DOHH2 (cell line): ENCODE results near the gene USB1.

Experiments
- H3F3A ChIP-seq: fragments of 200-600 bp; sonication (generic), shearing (Covaris generic); 2 replicates; pipeline ENCODE4 v1.6.0; 2016; ENCODE audit warnings: antibody characterized with exemption, mild to moderate bottlenecking; ENCODE audit not compliant: control insufficient read depth, insufficient read depth
- H3K27ac ChIP-seq: fragments of 200-600 bp; sonication (generic); 2 replicates; pipeline ENCODE4 v1.5.1; 2014; ENCODE audit warnings: low read depth, mild to moderate bottlenecking, low read length, moderate library complexity
- H3K27me3 ChIP-seq: fragments of 200-600 bp; sonication (generic); 2 replicates; pipeline ENCODE4 v1.6.1; 2014; ENCODE audit warnings: mild to moderate bottlenecking, low read length, mixed read lengths; ENCODE audit not compliant: control insufficient read depth
- H3K36me3 ChIP-seq: fragments of 200-600 bp; sonication (generic); 2 replicates; pipeline ENCODE4 v1.6.1; 2014; ENCODE audit warnings: mild to moderate bottlenecking, low read length, moderate library complexity, mixed read lengths; ENCODE audit not compliant: control insufficient read depth
- H3K4me1 ChIP-seq: fragments of 200-600 bp; sonication (generic); 2 replicates; pipeline ENCODE4 v1.6.1; 2014; ENCODE audit warnings: mild to moderate bottlenecking, low read length, mixed read lengths; ENCODE audit not compliant: control insufficient read depth
- H3K4me2 ChIP-seq: fragments of 200-600 bp; sonication (generic); 2 replicates; pipeline ENCODE4 v1.6.0; 2014; ENCODE audit warnings: mild to moderate bottlenecking, low read length, moderate library complexity
- H3K4me3 ChIP-seq: fragments of 200-600 bp; sonication (generic); 2 replicates; pipeline ENCODE4 v1.5.1; 2014; ENCODE audit warnings: mild to moderate bottlenecking, low read length, mixed read lengths
- H3K79me2 ChIP-seq: fragments of 200-600 bp; sonication (generic); 2 replicates; pipeline ENCODE4 v1.6.1; 2014; ENCODE audit warnings: mild to moderate bottlenecking, low read length, mixed read lengths; ENCODE audit not compliant: control insufficient read depth
- H3K9me2 ChIP-seq: fragments of 200-600 bp; sonication (generic); replicated peaks from 2 replicates; pipeline ENCODE4 v1.6.1; 2014; ENCODE audit warnings: mild to moderate bottlenecking, low read length, mixed read lengths; ENCODE audit not compliant: control insufficient read depth
- H3K9me3 ChIP-seq: fragments of 200-600 bp; sonication (generic); 2 replicates; pipeline ENCODE4 v1.6.1; 2014; ENCODE audit warnings: antibody characterized with exemption, low read length, mixed read lengths; ENCODE audit not compliant: control insufficient read depth, insufficient read depth
- H4K20me1 ChIP-seq: fragments of 200-600 bp; sonication (generic); 2 replicates; pipeline ENCODE4 v1.6.0; 2014; ENCODE audit warnings: low read depth, mild to moderate bottlenecking, antibody characterized with exemption, low read length, moderate library complexity; ENCODE audit not compliant: control insufficient read depth, insufficient read depth
- CTCF ChIP-seq: fragments of 200-600 bp; sonication (generic); IDR thresholded peaks from one replicate; pipeline ENCODE4 v1.5.1; 2014; ENCODE audit warnings: antibody characterized with exemption, mild to moderate bottlenecking, low read depth, low read length; ENCODE audit not compliant: poor library complexity, severe bottlenecking
- EZH2phosphoT487 ChIP-seq: fragments of 200-600 bp; sonication (generic); IDR thresholded peaks from 2 replicates; pipeline ENCODE4 v1.6.1; 2017; ENCODE audit warnings: borderline replicate concordance, mild to moderate bottlenecking, antibody characterized with exemption, low read length, moderate library complexity, mixed read lengths

USB1 gene

GRCh38 chr16:57993897-57994296 is 7.3 kb upstream of the USB1 start:
- H3K4me1 ChIP-seq, result peaks cover 3% of the 10 kb centered on the region
- H3F3A ChIP-seq, result no peaks in the 10 kb centered on the region
- peaks cover 3% of the 10 kb centered on the region for H3K79me2 ChIP-seq
- no peaks in the 10 kb centered on the region for H3K9me2 ChIP-seq
- H3K27me3 ChIP-seq, result no peaks in the 10 kb centered on the region
- TF ChIP-seq EZH2phosphoT487, result no peak
- no peak for TF ChIP-seq CTCF
- H3K36me3 ChIP-seq, result peaks cover 35% of the 10 kb centered on the region
- H3K27ac ChIP-seq, result no peak overlapping the region
- H3K4me2 ChIP-seq, result no peak overlapping the region
- H3K9me3 ChIP-seq, result no peaks in the 10 kb centered on the region
- peaks cover 2% of the 10 kb centered on the region; the same call in 1 of the 2 replicates for H4K20me1 ChIP-seq
- H3K4me3 ChIP-seq, result no peak overlapping the region

- H4K20me1 ChIP-seq, result peaks cover 6% of the 10 kb centered on the region; the same call in 1 of the 2 replicates
Observed at GRCh38 chr16:57994361-57994760, 6.8 kb upstream of the USB1 start.

GRCh38 chr16:57994778-57995177 is 6.4 kb upstream of the USB1 start:
- Histone ChIP-seq H3F3A (peaks cover 6% of the 10 kb centered on the region; the same call in 1 of the 2 replicates), H3K27me3 (no peaks in the 10 kb centered on the region), H3K36me3 (peaks cover 35% of the 10 kb centered on the region), H3K9me2 (no peaks in the 10 kb centered on the region), H3K4me1 (peaks cover 12% of the 10 kb centered on the region), H3K4me3 (no peak overlapping the region), H4K20me1 (peaks cover 6% of the 10 kb centered on the region; the same call in 1 of the 2 replicates), H3K79me2 (peaks cover 12% of the 10 kb centered on the region), H3K9me3 (no peaks in the 10 kb centered on the region), H3K4me2 (no peak overlapping the region), H3K27ac (no peak overlapping the region)
- TF ChIP-seq EZH2phosphoT487 (no peak), CTCF (peak; percentile 20)

More at GRCh38 chr16:57994361-57994760, 6.8 kb upstream of the USB1 start:
- Histone ChIP-seq H3F3A (peaks cover 2% of the 10 kb centered on the region; the same call in 1 of the 2 replicates), H3K79me2 (peaks cover 8% of the 10 kb centered on the region), H3K36me3 (peaks cover 35% of the 10 kb centered on the region), H3K27ac (no peak overlapping the region), H3K4me1 (peaks cover 8% of the 10 kb centered on the region), H3K4me3 (no peak overlapping the region), H3K4me2 (no peak overlapping the region), H3K27me3 (no peaks in the 10 kb centered on the region), H3K9me3 (no peaks in the 10 kb centered on the region), H3K9me2 (no peaks in the 10 kb centered on the region)
- no peak for TF ChIP-seq CTCF
- no peak for TF ChIP-seq EZH2phosphoT487
